Fibroblast of mammary gland (primary cell): Measurements from ENCODE around the gene WASHC2A.
A peak's percentile ranks its signal among the peaks of the same experiment; 100 is the strongest.
"Not testable (repeated sequence)": the region's sequence is repeated elsewhere in the genome, so short reads cannot be mapped to it uniquely, and the experiment has no call there.

Experiments
- DNase-seq: peaks from one replicate; pipeline ENCODE4 v3.0.0-alpha.2; 2010; ENCODE audit warnings: low read depth
- H3K4me3 ChIP-seq: 2 replicates; pipeline ENCODE4 v1.5.1; 2011; ENCODE audit warnings: low read depth, mild to moderate bottlenecking, low read length, moderate library complexity; ENCODE audit not compliant: control insufficient read depth
- TF ChIP-seq, protein P1 (sequence below): conservative IDR thresholded peaks from 2 replicates; pipeline ENCODE4 v1.5.1; 2011; ENCODE audit warnings: low read depth, low read length, inconsistent platforms; ENCODE audit not compliant: control insufficient read depth, insufficient read depth

WASHC2A gene

GRCh38 chr10:50075544-50075943, 7.8 kb downstream of the WASHC2A start:
- TF ChIP-seq, protein P1, sequence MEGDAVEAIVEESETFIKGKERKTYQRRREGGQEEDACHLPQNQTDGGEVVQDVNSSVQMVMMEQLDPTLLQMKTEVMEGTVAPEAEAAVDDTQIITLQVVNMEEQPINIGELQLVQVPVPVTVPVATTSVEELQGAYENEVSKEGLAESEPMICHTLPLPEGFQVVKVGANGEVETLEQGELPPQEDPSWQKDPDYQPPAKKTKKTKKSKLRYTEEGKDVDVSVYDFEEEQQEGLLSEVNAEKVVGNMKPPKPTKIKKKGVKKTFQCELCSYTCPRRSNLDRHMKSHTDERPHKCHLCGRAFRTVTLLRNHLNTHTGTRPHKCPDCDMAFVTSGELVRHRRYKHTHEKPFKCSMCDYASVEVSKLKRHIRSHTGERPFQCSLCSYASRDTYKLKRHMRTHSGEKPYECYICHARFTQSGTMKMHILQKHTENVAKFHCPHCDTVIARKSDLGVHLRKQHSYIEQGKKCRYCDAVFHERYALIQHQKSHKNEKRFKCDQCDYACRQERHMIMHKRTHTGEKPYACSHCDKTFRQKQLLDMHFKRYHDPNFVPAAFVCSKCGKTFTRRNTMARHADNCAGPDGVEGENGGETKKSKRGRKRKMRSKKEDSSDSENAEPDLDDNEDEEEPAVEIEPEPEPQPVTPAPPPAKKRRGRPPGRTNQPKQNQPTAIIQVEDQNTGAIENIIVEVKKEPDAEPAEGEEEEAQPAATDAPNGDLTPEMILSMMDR = peak; percentile 0
- not testable (repeated sequence) for H3K4me3 ChIP-seq
- DNase-seq = peak; percentile 6

DNA sequence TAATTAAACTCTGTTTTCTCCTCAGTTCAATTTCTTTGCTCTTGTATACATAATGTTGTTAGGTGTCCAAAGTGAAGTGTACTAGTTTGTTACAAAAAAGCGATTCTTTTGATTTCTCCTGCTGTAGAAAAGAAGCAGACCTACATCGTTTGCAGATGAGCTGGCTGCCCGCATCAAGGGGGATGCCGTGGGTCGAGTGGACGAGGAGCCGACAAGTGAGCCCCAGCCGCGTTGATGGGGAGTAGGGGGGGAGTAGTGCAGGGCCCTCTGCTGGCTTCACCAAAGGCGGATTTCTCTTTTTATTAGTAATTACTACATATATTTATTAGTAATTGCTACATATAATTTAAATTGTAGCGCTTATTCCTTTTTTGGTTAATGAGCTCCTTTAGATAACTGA, 23.6 kb downstream of the WASHC2A start:
- not testable (repeated sequence) for H3K4me3 ChIP-seq, DNase-seq

- DNase-seq, H3K4me3 ChIP-seq: not testable (repeated sequence)
These were observed 25.2 kb downstream of the WASHC2A start for GRCh38 chr10:50092928-50093327.

DNA sequence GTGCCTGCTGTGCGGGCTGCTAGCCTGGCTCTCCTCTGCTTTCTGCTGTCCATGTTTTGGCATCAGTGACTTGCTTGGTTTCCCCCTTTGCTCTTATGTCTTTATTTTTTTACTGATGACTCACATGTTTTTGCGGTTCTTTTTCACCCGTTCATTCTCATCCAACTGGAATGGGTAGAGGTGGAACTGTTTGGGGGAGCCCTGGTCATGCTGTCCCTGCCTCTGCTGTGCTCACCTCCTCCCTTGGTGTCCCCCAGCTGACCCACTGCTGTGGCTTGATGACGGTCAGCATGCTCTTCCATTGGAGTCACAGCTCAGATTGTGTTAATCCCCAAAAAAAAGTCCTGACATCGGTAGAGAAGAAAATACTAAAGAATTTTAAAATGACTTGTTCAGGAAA, 26.9 kb downstream of the WASHC2A start:
- not testable (repeated sequence) for DNase-seq, H3K4me3 ChIP-seq

- DNase-seq = not testable (repeated sequence)
These were observed 27.6 kb downstream of the WASHC2A start for GRCh38 chr10:50095402-50095801.

DNA sequence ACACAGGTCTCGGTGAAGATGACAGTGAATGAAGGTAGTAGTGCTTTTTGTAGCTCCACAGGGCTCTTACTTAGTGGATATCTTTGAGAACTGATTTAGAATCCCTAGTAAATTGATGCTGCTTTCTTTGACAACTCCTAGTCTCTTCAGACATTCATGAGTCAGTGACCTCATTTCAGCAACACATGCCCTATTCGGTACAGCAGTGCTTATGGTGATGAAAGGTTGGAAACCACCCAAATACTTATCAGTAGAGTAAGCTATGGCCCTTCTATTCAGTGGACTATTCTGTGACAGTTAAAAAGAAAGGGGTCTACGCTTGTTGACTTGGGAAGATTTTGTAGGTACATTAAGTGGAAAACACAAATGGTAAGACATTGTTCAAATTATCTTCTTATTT, 29.0 kb downstream of the WASHC2A start:
- not testable (repeated sequence) for H3K4me3 ChIP-seq, DNase-seq

More at GRCh38 chr10:50095402-50095801, 27.6 kb downstream of the WASHC2A start:
- not testable (repeated sequence) for H3K4me3 ChIP-seq

- DNase-seq, H3K4me3 ChIP-seq: not testable (repeated sequence)
These were observed 30.9 kb downstream of the WASHC2A start for GRCh38 chr10:50098645-50099044.

DNA sequence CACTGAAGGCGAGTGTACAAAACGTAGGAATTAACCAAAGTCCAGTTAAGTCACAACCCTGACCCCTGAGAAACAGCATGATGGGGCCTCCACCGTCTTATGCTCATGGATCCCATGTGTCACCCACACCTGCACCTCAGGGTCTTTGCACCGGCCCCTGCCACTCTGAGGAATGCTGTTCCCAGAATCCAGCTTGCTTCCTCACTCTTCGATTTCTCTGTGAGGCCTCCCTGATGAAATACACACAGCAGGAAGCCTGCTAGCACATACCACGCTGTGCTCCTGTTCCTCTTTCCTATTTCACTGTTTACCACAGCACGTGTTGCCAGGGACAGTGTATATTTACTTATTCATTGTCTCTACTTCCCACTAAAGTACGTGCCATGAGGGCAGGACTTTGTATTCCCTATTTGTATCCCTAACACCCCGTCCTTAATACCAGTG, 33.4 kb downstream of the WASHC2A start:
- not testable (repeated sequence) for DNase-seq, H3K4me3 ChIP-seq

- not testable (repeated sequence) for DNase-seq
These were observed 34.0 kb downstream of the WASHC2A start for GRCh38 chr10:50101747-50102146.

GRCh38 chr10:50102267-50102666, 34.5 kb downstream of the WASHC2A start:
- H3K4me3 ChIP-seq, DNase-seq: not testable (repeated sequence)

More at GRCh38 chr10:50101747-50102146, 34.0 kb downstream of the WASHC2A start:
- not testable (repeated sequence) for H3K4me3 ChIP-seq

- not testable (repeated sequence) for H3K4me3 ChIP-seq, DNase-seq
These were observed 41.4 kb downstream of the WASHC2A start for GRCh38 chr10:50108999-50109698.

GRCh38 chr10:50112419-50113112, 44.8 kb downstream of the WASHC2A start:
- H3K4me3 ChIP-seq, DNase-seq: not testable (repeated sequence)

DNA sequence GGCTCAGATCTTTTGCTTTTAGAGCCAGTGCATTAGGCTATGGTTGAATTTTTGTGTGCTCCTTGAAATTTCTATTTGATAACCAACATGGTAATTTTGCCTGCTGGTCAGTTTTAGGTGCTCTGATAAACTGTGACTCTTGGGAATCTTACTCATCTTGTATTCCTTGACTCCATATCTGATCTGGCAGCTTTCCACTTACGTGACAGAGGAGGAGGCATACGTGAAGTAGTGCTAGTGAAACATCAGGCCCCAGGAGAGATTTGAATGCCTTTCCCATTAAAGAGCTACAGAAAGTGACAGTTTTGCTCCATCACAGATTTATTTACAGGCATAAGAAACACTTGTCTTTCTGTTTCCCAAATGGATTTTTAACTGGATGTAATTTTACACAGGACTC, 59.0 kb downstream of the WASHC2A start:
- H3K4me3 ChIP-seq, DNase-seq: not testable (repeated sequence)

GRCh38 chr10:50127770-50128292, 60.1 kb downstream of the WASHC2A start:
- H3K4me3 ChIP-seq, DNase-seq: not testable (repeated sequence)

DNA sequence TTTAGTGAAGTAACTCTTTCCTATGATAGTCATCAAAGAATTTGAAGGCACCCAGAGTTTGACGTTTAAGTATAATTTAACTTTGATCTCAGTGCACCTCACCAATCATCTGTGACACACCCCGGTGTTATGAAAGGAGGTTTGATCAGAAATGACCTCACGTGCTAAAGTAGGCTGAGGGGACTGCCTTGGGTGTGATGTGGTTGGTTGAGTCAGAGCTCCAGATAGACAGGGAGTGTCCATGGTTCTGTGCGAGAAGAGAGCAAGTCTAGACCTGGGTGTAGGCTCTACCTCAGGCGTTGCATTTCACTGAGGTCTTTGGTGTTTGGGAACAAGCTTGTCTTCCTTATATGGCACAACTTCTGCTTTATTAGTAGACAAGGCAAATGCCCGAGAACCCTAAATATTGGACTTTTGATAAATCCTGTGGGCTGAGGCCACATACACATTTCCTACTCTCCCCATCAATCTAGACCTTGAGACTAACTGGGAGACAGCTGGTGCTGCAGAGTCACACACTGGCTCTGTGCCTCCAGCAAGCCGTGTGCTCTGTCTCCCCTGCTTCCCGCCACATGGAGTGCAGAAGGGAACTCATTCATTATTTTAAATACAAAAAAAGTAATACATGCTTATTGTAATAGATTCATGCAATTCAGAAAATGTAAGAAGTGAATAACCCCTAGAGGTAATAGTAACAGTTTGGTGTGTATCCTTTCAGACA, 63.7 kb downstream of the WASHC2A start:
- not testable (repeated sequence) for DNase-seq, H3K4me3 ChIP-seq

GRCh38 chr10:50132322-50132721, 64.6 kb downstream of the WASHC2A start:
- not testable (repeated sequence) for H3K4me3 ChIP-seq, DNase-seq

GRCh38 chr10:50132841-50133240, 65.1 kb downstream of the WASHC2A start:
- not testable (repeated sequence) for H3K4me3 ChIP-seq, DNase-seq
